BJ (cell line): ENCODE data around the gene ATP5F1D. TPM values are rescaled to one million over a fixed set of nuclear protein-coding genes. Genes with fewer than 3 reads are reported as not detected.
A peak's percentile ranks its signal among the peaks of the same experiment; 100 is the strongest.

Source experiments
- CTCF ChIA-PET: fragments of 350-600 bp; formaldehyde crosslinking; extraction: SDS; loops from one replicate; lab custom pipeline; 2021; ENCODE audit warnings: antibody characterized with exemption, inconsistent platforms; lab: Yijun Ruan, JAX
- POLR2A ChIA-PET: fragments of 300-600 bp; sonication (Branson Sonifier 250); formaldehyde crosslinking; extraction: SDS; loops from one replicate; lab custom pipeline; 2021; ENCODE audit warnings: antibody characterized with exemption; lab: Charles Lee
- DNase-seq: peaks from one replicate; pipeline ENCODE4 v3.0.0-alpha.2; 2011; ENCODE audit warnings: low read depth
- H3K27me3 ChIP-seq: 2 replicates; pipeline ENCODE4 v1.6.0; 2011; ENCODE audit warnings: low read length; ENCODE audit not compliant: control insufficient read depth, insufficient read depth
- H3K36me3 ChIP-seq: 2 replicates; pipeline ENCODE4 v1.5.1; 2011; ENCODE audit warnings: low read length; ENCODE audit not compliant: control insufficient read depth, insufficient read depth
- H3K4me3 ChIP-seq: 2 replicates; pipeline ENCODE4 v1.5.1; 2011; ENCODE audit warnings: low read depth, mild to moderate bottlenecking, control low read depth, low read length
- polyA plus RNA-seq: library from polyadenylated mRNA; depleted of rRNA; stranded (reverse); fragments of >200 nt; gene quantifications from 2 replicates; pipeline ENCODE4 v1.2.3, GENCODE V29; 2011
- TF ChIP-seq, protein P1 (sequence below): IDR thresholded peaks from 2 replicates; pipeline ENCODE4 v1.5.1; 2011; ENCODE audit warnings: low read depth, mild to moderate bottlenecking, control low read depth, inconsistent platforms, low read length, moderate library complexity; ENCODE audit not compliant: insufficient read depth

Gene ATP5F1D
- polyA plus RNA-seq, 1 experiment = 65.1 TPM

DNA sequence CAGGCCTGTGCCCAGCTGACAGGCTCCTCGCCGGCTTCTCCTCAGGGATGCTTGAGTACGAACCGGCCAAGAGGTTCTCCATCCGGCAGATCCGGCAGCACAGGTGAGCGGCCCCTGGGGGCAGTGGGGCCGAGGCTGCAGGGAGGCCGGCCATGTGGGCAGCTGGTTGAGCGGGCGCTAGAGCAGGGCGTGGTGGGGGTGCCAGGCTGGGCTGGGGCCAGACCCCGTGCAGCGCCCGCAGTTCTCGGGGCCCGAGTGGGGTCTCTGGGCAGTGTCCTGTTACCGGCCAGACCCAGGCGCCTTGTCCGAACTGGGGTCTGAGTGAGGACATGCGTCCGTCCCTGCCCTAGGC, 19.7 kb upstream of the ATP5F1D start:
- H3K36me3 ChIP-seq = peaks cover 25% of the 10 kb centered on the region
- no peak for DNase-seq
- TF ChIP-seq, protein P1, sequence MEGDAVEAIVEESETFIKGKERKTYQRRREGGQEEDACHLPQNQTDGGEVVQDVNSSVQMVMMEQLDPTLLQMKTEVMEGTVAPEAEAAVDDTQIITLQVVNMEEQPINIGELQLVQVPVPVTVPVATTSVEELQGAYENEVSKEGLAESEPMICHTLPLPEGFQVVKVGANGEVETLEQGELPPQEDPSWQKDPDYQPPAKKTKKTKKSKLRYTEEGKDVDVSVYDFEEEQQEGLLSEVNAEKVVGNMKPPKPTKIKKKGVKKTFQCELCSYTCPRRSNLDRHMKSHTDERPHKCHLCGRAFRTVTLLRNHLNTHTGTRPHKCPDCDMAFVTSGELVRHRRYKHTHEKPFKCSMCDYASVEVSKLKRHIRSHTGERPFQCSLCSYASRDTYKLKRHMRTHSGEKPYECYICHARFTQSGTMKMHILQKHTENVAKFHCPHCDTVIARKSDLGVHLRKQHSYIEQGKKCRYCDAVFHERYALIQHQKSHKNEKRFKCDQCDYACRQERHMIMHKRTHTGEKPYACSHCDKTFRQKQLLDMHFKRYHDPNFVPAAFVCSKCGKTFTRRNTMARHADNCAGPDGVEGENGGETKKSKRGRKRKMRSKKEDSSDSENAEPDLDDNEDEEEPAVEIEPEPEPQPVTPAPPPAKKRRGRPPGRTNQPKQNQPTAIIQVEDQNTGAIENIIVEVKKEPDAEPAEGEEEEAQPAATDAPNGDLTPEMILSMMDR = no peak
- POLR2A ChIA-PET = interaction anchor here (0.6 kb wide), 1 partner anchor 199 kb away, joined by 4 read pairs; no protein-coding TSS in a partner anchor
- CTCF ChIA-PET = interaction anchor here (1.0 to 2.1 kb wide), 7 partner anchors 10 to 44 kb away, joined by 3 to 7 read pairs (median 5); no protein-coding TSS in a partner anchor
- no peaks in the 10 kb centered on the region for H3K27me3 ChIP-seq
- H3K4me3 ChIP-seq = no peak overlapping the region

DNA sequence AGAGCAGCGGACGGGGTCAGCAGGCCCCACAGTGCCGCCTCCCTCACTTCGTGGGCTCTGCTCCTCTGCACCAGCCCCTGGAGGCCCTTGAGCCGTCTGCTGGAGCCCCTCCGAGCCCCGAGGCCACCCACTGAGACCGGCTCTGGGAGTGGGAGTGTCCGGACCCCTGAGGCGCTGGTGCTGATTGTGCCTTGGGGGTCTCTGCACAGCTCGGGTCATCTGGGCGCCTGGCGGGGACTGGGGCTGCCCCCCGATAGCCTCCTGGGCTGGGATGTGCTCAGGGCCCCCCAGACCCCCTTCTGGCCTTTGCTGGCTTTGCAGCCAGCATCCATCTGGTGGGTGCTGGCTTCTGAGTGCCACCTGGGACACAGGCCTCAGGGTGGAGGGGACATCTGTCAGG, 19.2 kb upstream of the ATP5F1D start:
- POLR2A ChIA-PET = interaction anchor here (0.6 kb wide), 1 partner anchor 199 kb away, joined by 4 read pairs; no protein-coding TSS in a partner anchor
- Histone ChIP-seq H3K27me3 (no peaks in the 10 kb centered on the region), H3K4me3 (no peak overlapping the region), H3K36me3 (peaks cover 24% of the 10 kb centered on the region)
- CTCF ChIA-PET = interaction anchor here (0.7 to 2.3 kb wide), 11 partner anchors 9 to 92 kb away, joined by 3 to 8 read pairs (median 6); partner anchors contain the start of gene CIRBP
- DNase-seq = no peak
- TF ChIP-seq, protein P1 = no peak

DNA sequence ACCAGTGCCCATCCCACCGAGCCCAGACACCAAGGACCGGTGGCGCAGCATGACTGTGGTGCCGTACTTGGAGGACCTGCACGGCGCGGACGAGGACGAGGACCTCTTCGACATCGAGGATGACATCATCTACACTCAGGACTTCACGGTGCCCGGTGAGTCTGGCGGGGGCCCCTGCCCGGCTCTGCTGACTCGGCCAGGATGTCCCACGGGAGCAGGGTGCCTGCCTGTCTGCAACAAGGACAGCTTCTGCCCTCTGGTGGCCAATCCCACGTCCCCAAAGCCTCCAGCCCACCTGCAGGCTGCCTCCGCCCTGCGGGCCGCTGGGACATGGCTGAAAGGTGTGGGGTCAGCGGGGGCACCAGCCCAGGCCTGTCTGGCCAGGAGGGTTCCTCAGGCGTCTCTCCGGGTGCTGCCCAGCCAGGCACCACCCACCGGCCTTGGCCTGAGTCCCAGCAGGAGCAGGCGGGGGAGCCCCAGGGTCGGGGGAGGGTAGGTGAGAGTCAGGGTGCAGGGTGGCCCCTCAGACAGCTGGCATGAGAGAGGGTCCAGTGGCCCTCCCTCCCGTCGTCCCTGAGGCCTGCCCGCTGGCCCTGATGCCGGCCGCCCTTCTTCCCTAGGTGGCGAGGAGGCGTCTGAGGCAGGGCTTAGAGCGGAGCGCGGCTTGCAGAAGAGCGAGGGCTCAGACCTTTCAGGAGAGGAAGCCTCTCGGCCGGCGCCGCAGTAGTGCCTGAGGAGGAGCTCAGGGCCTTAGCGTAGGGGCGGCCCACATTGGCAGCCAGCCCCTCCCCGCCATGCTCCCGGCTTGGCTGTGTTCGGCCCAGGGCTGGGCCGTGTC, 18.3 kb upstream of the ATP5F1D start:
- H3K36me3 ChIP-seq = peaks cover 24% of the 10 kb centered on the region
- ChIA-PET CTCF (interaction anchor here (0.7 to 2.3 kb wide), 9 partner anchors 9 to 93 kb away, joined by 3 to 8 read pairs (median 6); partner anchors contain the start of gene CIRBP), POLR2A (no interaction called here)
- H3K4me3 ChIP-seq = no peak overlapping the region
- no peak for DNase-seq
- TF ChIP-seq, protein P1 = peak; percentile 50
- no peaks in the 10 kb centered on the region for H3K27me3 ChIP-seq

DNA sequence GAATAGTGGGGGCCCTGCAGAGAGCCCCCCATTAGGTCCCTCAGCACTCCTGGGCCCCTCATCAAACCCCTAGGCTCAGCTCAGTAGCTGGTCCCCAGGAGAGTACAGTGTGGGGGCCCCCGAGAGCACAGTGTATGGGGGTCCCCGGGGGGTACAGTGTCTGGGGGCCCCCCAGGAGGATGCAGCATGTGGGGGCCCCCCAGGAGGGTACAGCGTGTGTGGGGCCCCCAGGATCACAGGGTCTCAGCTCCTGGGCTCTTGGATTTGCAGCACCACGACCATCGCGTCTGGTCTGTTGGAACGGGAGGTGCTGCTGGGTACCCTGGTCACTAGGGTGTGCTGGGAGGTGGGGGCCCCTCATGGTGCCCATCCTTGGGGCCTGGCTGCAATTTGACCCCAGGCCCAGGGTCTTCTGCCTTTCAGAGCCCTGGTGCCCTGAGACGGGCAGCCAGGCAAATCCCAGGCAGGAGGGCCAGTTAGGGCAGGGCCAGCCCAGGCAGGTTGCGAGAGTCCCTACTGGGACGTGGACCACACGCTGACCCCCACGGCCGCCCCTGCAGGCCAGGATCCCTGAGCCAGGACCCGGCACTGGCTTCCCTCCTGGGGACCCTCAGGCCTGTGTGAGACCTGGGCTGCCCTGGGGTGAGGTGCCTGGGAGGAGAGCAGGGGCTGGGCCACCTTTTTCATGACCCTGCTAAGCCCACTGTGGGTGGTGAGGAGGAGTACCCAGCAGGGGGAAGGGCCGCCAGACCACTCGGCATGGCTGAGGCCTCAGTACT, 17.3 kb upstream of the ATP5F1D start:
- Histone ChIP-seq H3K36me3 (peaks cover 24% of the 10 kb centered on the region), H3K4me3 (no peak overlapping the region), H3K27me3 (no peaks in the 10 kb centered on the region)
- TF ChIP-seq, protein P1 = no peak
- POLR2A ChIA-PET = no interaction called here
- no peak for DNase-seq
- CTCF ChIA-PET = interaction anchor here (2.1 to 2.3 kb wide), 2 partner anchors 8 to 42 kb away, joined by 6 to 8 read pairs; no protein-coding TSS in a partner anchor
